LNCAP (cell line): ENCODE measurements around the gene SHISA6.

ENCODE experiments used
- TF ChIP-seq, protein P1 (sequence below): fragments of 450-650 bp; IDR thresholded peaks from 2 replicates; pipeline ENCODE4 v1.5.1; 2017; ENCODE audit warnings: mild to moderate bottlenecking

The SHISA6 gene

GRCh38 chr17:11303773-11304394 lies 62.9 kb downstream of the SHISA6 start:
- TF ChIP-seq, protein P1, sequence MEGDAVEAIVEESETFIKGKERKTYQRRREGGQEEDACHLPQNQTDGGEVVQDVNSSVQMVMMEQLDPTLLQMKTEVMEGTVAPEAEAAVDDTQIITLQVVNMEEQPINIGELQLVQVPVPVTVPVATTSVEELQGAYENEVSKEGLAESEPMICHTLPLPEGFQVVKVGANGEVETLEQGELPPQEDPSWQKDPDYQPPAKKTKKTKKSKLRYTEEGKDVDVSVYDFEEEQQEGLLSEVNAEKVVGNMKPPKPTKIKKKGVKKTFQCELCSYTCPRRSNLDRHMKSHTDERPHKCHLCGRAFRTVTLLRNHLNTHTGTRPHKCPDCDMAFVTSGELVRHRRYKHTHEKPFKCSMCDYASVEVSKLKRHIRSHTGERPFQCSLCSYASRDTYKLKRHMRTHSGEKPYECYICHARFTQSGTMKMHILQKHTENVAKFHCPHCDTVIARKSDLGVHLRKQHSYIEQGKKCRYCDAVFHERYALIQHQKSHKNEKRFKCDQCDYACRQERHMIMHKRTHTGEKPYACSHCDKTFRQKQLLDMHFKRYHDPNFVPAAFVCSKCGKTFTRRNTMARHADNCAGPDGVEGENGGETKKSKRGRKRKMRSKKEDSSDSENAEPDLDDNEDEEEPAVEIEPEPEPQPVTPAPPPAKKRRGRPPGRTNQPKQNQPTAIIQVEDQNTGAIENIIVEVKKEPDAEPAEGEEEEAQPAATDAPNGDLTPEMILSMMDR: no peak

DNA sequence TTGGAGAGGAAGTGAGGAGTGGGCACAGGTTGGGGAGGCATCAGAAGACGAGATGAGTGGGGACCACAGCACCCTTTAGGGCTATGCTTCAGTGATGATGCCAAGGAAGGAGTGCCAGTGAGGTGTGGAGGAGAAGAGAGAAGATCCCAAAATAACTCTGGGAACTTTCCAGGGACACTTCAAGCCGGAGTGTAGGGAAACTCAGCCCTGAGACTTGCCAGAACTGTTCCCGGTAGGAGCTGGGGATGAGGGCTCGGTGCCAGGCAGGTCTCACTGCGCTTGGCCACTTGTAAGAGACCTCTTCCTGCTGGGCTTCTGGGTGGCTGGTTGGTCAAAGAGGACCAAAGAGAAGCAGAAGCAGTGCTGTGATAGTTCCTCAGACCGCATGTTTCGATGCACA lies 63.6 kb downstream of the SHISA6 start:
- TF ChIP-seq, protein P1: no peak

- TF ChIP-seq, protein P1: no peak
These were observed 64.5 kb downstream of the SHISA6 start for GRCh38 chr17:11305524-11305923.

DNA sequence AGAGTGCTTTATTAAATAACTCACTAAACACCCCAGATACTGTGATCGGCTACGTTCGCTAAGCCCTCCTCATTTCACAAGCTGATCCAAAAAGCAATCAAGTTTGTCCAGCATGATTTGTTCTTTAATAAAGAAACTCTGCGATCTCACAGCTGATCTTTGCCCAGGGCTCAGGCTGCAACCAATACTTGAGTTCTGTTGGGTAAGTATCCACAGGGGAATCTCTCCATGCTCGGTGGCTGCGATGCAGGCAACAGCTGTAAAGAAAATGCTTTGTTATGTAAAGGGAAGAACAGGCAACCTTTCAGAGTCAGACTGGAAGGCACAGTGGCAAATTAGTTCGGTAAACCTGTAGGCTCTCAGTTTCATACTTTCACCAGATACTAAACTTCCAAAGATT lies 67.5 kb downstream of the SHISA6 start:
- TF ChIP-seq, protein P1: no peak

DNA sequence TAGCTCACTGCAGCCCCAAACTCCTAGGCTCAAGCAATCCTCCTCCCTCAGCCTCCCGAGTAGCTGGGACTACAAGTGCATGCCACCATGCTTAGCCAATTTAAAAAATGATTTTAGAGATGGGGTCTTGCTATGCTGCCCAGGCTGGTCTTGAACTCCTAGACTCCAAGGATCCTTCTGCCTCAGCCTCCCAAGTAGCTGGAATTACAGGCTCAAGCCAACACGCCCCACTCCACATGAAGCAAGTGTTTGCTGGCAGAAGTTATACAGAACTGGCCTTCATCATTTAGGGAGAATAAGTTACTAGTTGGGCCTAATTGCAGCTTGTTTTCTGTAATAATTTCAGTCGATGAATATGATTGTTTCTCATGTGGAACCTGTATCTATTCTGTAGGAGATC lies 68.0 kb downstream of the SHISA6 start:
- TF ChIP-seq, protein P1: no peak

DNA sequence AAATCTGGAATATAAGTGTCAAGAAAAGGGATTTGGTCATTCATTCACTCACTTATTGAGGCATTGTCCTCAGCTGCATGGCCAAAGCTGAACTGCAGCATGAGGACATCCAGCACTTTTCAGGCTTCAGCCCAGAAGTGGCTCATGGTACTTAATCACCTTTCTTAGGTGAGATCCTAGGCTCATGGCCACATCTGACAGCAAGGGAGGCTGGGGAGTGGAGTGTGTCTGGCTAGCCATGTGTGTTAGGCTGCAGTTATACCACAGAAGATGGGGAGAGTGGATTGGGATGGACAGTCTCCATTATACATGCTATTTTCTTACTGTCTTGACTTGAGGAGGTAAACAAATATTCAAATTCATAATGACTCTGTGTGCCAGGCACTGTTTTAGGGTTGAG lies 68.8 kb downstream of the SHISA6 start:
- TF ChIP-seq, protein P1: no peak

- TF ChIP-seq, protein P1: no peak
These were observed 77.2 kb downstream of the SHISA6 start for GRCh38 chr17:11318207-11318606.

GRCh38 chr17:11319894-11320293 lies 78.9 kb downstream of the SHISA6 start:
- TF ChIP-seq, protein P1: no peak
